Anterior cingulate cortex (tissue), 58 donors: ENCODE measurements around the gene TRIP12.
"Not testable (repeated sequence)": the region's sequence is repeated elsewhere in the genome, so short reads cannot be mapped to it uniquely, and the experiment has no call there.

Experiments
- DNase-seq, 58 donors: peaks; one replicate each; lab custom pipeline; 2025; lab: John Stamatoyannopoulos, UW

The TRIP12 gene

DNA sequence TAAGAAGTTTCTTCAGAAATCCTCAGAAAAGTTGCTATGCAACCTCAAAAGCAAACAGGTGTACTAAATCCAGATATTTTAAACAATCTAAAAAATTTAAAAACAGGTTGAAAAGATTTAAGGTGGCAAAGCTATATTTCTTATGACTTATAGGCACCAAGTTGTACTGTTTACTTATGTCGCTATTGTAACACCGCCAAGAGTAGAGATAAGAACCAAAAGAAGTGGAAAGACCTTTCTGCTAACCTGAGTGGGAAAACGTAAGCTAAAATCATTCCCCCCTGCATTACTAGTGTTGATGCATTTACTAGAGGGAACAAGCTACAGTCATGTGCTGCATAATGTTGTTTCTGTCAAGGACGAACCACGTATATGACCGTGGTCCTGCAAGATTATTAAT is 83.1 kb downstream of the TRIP12 start:
- no peak for DNase-seq

DNA sequence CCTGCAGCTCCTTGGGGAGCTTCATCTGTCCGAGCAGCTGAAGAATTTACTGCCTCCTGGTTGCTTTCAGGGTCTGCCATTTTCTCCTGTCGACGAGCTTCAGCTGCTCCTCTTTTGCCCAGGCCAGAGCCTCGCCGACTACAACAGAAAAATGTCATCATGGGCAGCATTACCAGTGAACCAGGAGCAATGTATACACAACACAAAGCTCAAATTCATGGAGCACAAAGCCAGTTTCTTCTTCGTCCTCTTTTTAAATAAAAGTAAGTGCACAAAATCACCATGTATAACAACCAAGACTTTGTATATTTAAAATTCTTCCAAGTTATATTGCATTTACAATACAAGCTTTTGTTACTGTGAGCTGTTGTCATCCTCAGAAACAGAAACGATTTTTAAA is 85.0 kb downstream of the TRIP12 start:
- DNase-seq, result peak in 4 of 58 donors; percentile 3 to 14 (median 5)

DNA sequence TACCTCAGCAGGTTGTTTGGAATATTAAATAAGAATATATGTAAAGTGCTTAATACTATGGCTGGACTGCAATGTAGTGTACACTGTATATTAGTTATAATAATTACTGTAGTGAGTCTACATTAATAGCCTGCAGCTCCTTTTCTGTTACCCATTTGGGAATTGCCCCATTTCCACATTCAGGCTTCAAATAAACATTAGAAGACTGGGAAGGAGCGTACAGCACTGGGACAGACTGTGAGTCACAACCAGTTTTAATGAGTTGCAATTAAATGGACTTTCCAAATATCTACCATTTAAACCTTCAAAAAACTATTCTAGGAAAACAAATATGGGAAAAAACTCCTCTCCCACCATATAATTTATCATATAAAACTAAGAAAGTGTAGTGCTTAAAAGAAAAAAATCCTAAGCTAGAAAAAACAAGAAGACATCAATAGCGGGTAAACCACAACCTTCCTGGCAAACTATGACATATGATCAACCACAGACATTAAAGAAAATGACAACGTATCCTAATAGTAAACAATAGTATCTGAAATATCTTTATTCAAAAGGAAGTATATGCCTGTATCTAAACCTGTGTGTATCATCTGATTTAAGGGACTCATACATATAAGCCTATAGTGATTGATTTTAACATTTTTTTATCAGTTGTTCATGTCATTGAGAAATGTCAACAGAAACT is 86.1 kb downstream of the TRIP12 start:
- DNase-seq, result no peak

DNA sequence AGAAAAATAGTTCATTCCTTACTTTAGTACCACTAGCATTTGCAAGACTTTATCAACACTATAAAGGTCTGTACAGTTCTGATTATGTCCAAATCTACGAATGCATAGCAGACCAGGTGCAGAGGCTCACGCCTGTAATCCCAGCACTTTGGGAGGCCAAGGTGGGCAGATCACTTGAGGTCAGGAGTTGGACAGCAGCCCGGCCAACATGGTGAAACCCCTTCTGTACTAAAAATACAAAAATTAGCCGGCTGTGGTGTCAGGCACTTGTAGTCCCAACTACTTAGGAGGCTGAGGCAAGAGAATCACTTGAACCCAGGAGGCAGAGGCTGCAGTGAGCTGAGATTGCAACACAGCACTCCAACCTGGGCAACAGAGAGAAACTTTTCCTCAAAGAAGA is 87.4 kb downstream of the TRIP12 start:
- not testable (repeated sequence) for DNase-seq

DNA sequence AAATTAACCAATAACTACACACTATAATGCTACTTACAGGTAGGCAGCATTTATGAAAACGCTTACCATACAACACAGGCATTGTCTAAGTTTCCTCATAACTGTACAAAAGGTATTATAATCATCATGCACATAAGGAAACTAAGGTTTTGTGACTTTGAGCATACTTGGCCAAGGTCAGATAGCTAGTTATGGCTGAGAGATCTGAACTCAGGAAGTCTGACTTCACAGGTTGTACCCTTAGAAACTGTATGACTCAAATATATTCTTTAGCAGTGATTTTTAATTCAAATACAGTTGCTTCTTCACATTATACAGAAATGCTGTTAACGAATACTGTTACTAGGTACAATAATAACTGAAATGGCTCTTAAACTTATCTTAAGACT is 89.3 kb downstream of the TRIP12 start:
- no peak for DNase-seq

DNA sequence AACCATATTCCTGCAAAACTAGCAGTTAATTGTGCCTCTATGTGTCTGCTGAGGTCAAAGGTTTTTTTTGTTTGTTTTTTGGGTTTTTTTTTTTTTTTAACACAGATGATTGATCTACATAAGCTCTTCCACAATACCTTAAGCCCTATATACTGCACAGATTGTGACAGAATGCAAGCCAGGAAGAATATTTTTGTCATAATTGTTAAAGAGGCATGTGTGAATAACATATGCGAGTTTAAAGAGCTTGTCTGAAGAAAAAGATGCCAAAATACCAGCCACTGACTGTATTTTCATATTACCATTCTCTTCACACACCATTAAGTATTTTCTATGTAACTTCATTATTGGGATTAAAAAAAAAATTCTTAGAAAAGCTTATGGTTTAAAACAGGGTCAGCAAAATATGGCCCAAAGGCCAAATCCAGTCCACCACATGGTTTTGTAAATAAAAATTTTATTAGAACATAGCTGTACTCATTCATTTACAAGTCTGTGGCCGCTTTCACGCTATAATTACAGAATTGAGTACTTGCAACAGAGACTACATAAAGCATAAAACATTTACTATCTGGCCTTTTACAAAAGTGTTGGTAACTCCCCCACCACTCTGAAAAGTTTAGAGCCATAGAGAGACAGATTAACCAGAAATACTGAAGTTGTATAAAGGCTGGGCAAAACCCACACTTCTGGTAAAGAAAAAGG is 89.9 kb downstream of the TRIP12 start:
- DNase-seq, result no peak

DNA sequence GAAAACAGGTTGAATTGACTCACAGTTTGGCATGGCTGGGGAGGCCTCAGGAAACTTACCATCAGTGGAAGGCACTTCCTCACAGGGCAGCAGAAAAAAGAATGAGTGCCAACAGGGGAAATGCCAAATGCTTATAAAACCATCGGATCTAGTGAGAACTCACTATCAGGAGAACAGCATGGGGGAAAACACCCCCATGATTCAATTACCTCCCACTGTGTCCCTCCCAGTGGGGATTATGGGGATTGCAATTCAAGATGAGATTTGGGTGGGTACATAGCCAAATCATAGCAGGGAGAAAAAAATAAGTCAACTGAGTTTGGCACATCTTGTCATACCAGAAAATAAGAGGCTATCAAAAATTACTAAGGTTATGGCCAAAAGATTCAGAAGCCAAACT is 96.3 kb downstream of the TRIP12 start:
- DNase-seq, result no peak

DNA sequence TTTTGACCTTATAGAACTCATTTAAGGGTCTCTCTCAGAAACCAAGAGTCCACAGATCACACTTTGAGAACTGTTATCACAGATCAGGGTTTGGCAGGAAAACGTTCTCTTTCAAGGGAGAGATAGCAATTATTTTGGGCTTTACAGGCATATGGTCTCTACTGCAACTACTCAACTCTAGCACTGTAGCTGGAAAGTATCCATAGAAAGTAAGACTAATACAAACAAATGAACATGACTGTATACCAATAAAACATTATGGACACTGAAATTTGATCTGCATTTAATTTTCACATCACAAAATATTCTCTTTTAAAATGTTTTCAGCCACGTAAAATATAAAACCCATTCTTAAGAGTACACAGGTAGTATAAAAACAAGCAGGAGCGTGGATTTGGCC is 100.5 kb downstream of the TRIP12 start:
- no peak for DNase-seq

DNA sequence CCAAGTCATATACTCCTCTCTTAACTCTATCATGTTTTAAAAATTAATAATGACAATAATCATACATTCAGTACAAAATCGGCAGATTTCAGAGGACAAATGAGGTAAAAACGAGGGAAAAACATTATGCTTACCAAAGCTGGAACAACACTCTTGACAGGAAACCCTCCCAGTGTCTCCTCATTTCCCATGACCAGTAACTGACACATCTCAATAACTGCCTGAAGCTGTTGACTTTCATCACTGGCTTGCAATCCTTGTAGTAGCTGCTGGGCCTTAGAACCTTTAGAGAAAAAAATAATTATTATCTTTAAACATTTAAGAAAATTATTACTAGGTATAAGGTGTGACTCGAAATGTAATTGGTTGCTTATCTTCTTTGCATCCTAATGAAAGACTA is 103.6 kb downstream of the TRIP12 start:
- DNase-seq, result no peak

DNA sequence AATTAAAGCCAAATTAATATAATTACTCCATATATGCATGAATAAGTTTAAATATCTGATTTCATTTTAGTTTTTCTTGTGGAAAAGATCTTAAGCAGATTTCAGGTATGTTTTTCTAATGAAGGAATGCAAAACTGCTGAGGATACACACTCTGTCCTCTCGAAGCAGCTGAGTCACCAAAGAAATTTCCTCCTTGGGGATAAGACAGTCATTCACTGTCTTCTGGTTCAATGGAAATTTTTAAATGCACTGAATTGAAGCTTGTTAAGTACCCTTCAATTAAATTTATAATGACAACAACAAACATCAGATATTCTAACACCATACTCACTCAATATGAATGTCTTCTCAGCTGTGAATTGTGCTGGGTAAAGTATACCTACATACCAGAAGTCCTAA is 106.0 kb downstream of the TRIP12 start:
- DNase-seq, result no peak

DNA sequence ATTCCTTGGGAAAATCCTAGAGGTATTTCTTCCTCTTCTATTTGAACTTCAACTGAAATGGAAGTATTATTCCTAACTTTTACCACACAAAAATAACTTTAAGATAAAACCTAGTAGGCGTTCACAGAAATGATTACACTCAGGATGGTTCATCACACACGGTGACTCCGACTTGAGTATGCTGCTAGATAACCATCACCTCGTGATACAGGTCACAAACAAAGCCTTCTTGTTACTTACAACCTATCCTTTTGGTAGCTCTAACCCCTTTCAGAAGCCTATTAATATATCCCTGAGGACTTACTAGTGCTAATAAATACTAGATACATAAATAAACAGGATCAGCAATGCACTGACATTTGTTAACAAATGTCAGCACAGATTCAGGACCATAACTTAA is 106.5 kb downstream of the TRIP12 start:
- DNase-seq, result no peak

DNA sequence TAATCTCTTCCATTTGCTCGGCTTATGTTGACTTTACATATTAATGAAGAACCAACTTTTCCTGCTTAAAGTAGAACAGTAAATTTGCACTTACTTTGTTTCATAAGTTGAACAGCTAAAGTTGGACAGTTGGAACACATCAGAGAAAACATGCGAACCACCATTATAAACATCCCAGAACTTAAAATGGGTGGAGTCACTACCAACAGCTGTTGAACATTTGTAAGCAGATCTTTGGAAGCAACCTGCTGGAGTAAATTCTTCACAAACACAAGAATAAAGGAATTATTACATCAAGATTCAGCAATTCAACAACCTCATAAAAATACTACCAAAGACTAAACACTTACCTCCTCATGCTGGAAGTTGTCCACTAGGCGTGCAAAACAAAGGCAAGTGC is 111.0 kb downstream of the TRIP12 start:
- DNase-seq, result no peak

DNA sequence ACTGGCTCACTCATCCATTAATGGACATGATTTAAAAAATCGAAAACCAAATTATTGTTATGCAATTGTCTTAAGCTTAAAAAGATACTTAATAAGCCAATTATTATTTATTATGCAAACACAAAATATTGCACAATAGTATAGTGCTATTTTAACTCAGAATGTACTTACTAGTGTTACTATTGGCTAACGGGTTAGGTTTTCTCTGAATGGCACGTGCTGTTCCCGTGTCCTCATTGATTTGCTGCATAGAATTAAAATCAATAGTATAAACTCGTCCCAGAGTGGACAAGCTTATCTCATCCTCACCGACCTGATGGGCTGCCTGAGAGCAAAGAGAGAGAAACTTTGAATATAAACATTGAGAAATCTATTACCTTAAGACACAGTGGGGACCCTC is 116.2 kb downstream of the TRIP12 start:
- DNase-seq, result no peak

DNA sequence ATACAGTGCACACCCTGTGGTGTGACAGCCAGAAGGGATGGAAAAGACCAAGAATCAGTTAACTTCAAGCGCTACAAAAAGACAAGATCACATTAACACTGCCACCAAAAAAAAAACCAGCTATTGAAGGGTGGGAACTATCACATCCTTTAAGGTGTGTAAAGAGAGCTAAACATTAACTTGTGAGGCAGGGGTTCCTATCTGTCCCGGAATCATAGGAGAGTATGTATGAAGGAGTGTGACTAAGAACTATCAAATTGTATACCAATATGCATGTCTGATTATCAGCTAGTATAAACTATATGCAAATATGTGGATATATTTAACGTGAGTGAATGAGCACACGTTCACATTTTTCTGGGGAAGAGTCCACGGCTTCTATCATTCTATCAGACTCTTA is 119.0 kb downstream of the TRIP12 start:
- DNase-seq, result no peak

DNA sequence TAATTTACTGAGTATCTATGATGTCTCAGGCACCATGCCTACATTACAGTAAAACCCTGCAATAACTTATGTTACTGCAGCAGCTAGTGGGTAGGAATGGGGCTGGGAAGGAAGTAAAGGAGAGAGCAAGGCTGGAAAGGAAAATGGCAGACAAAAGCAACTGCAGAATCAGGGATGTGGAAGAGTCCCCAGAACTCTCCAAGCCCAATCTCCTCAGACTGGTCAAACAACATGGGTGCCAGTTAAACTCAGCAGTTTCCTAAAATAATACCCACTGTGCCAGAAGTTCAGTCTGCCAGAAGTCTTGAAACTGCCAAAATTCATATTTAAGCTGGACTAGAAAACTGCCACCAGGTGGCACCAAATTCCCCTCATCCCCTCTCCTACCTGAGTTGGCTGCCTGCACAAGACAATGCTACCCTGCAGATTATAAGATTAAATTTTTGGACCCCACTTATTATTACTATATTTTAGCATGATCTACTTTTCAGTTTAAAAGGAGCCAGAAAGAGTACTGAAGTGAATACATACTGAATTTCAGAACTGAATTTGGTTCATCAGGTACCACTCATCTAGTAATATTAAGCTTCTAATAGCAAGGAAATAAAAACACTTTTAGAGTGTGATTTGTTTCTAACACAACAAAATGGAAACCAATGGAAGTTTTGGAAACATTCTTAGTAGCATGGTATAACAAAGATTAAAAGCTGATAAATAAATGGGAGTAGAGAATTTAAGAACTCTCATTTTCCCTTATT is 120.6 kb downstream of the TRIP12 start:
- peak in 36 of 58 donors; percentile 2 to 50 (median 14) for DNase-seq

DNA sequence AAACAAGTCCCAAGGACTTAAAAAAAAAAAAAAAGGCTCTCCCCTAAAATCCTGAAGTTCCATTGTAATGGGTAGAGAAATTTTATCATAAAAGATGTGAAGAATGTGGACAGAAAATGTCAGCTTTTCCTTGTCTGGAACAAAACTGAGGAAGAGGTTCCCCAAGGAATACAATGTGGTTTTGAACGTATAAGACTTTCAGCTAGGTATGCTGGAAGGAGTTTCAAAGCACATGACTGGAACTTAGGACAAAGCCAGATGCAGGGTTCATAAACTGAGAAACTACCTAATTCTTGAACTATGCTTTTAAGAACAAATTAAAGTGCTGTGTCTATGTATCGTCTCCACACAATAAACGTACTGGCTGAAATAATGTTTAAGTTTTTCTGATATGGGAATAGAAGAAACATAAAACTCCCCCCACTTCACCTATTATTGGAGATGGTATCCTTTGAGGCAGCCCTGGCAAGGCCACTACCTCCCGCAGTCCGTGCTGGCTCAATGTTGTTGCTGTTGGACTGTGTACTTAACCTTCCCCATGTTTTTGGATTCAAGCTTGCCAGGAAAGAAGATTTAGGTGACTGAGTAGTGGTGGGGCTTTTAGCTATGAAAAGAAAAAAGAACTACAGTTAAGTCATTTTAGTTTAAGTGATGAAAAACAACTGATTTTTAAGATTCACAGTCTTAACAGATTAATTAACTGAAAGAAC is 123.2 kb downstream of the TRIP12 start:
- no peak for DNase-seq

DNA sequence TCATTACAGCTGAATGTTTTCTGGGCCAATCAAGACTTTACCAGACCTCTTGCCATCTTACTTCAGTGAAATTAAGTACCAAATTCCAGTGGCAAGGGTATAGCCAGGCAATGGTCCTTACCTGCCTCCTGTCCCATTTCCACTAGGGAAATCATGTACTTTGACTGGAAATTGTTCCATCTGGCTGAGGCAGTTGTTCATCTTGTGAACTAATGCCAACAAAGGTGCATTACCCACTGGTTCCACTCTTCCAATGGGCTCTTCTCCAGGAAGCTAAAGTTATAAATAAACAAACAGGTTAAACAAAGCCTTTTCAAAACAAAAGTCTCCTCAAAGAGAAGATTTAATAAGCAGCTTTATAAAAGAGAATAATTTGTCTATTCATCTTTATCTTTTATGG is 126.8 kb downstream of the TRIP12 start:
- no peak for DNase-seq

DNA sequence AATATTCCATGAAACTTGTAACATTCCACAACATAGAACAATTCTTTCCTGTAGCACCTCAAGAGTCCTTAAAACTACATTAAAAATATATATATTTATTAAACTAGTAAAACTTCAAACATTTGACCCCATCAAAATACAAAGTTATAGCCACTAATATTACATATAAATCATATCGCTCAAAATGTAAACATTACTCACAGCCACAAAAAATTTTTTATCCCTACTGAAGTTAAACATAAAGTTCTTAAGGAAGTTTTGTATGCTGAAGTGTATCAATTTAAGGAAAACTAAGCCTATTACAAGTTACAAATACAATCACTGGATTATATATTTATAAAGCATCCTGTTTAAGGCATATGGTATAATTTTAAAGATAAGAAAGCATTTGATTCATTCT is 127.2 kb downstream of the TRIP12 start:
- no peak for DNase-seq

DNA sequence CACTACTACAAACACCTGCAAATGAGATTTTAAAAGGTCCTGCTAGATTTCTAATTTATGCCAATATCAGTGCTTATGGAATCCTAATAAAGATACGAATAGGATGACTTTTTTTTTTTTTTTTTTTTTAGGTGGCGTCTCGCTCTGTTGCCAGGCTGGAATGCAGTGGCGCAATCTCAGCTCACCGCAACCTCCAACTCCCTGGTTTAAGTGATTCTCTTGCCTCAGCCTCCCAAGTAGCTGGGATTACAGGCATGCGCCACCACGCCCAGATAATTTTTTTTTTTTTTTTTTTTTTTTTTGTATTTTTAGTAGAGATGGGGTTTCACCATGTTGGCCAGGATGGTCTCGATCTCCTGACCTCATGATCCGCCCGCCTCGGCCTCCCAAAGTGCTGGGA is 135.5 kb downstream of the TRIP12 start:
- DNase-seq, result not testable (repeated sequence)

DNA sequence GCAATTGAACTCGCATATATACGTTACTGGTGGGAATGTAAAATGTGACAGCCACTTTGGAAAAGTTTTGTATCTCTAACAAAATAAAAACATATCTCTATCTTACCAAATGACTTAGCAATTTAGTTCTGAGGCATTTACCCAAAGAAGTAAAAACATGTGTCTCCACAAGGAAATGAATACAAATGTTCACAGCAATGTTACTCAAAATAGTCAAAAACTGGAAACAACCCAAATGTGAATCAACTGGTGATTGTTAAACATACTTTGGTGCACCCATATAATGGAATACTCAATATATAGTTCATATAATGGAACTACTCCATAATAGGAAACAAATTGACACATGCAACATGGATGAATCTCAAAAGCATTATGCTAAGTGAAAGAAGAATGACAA is 137.0 kb downstream of the TRIP12 start:
- DNase-seq, result no peak

DNA sequence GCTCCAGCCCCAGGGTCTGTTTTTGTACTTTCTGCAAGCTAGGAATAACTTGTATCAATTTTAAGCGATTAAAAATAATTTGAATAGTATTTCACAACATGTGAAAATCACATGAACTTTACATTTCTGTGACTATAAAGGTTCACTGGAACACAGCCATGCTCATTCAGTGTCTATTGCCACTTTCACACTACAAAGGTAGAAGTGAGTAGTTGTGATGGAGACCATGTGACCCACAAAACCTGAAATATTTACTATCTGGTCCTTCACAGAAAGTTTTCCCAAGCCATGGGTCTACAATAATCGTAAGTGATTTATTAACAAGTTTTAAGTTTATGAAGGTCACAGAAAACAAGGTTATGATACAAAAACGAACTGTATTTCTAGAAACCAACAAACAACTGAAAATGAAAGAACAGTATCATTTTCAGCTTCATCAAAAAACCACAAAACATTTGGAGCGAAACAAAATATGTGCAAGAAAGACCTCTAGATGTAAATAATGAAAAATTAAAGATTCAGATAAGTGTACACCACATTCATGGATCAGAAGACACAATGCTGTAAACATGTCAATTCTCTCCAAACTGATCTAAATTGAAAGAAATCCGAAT is 138.6 kb downstream of the TRIP12 start:
- no peak for DNase-seq
